Right kidney (tissue), 1 donor: Measurements from ENCODE around the gene MAFF.

Experiments
- DNase-seq: peaks from one replicate; pipeline ENCODE4 v3.0.0-alpha.2; 2016

Gene MAFF

DNA sequence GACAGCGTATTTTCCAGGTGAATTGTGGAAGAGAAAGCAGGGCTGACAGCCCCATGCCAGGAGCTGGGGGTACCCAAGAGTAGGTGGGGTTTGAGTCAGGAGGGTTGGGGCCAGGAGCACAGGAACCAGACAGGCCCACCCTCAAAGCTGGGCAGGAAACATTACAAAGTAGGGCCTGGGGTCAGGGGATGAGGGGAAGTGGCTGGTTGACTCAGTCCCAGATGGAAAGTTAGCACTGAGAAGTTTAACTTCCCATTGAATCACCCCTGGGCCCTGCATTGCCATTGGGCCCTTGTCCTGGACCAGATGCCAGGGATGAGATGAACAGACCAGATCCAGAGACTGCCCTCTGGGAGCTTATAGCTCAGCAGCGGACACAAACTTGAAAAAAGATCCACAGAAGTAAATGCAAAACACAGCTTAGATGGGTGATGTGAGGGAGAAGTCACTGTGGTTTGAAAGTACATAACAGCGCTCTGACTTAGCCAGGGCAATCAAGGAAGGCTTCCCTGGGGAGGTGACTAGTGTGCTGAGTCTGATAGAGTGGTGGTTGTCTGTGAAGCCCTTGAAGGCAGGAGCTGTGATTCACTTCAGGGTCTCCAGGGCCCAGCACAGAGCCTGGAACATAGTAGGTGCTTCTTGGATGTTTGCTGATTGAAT lies 2.2 kb downstream of the MAFF start:
- no peak for DNase-seq

DNA sequence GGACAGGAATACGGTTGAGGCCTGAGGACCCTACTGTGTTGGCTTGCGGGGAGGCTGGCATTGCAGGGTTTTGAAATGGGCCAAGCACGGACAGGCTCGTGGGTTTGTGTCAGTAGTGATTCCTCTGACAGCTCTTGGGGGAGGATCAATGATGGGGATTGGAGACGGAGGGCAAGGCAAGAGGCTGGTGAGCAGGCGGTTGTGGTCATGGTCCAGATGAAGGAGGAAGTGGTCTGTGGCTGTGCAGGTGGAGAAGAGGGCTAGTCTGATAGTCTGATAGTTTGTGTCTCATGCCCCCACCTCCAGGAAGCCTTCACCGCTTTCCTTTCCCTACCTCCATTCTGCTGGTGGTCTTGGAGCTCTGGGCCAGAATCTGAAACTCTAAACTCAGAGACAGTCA lies 3.0 kb downstream of the MAFF start:
- no peak for DNase-seq

DNA sequence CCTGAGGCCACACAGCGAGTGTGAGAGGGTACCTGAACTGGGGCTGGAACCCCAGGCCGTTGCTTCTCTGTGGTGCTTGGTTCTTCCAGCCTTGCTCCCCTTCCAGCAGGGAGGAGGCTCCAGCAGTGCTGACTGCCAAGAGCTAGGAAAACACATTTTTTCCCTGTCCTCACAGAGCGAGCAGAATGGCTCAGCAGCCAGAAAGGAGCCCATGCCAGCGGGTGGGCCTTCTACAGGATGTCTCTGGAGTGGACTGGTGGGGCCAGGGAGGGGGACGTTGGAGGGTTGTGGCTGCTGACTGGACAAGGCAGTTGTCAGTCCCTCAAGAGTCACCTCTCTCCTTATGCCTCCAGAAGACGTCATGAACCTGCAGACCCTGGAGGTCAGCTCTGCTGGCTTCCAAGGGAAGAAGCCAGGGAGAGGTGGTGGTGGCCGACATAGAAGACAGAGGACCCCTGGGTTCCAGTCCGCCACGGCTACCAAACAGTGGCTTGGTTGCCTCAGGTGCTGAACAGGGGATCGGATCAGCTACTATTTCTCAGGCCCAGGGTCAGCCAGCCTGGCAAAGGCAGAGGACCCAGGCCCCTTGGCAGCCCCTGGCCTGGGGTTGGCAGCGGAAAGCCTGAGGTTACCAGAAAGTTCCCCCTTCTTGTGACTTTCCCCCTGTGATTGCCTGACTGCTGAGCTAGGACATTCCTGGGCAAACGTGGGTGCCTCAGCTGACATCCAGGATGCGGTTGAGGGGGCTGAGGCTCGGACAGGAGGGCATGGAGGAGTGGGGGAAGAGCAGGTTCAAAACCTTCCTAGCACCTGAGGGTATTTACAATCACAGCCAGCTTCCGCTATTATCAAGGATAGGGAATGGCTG lies 3.7 kb downstream of the MAFF start:
- DNase-seq: no peak

GRCh38 chr22:38207898-38208432 lies 6.2 kb downstream of the MAFF start:
- no peak for DNase-seq

DNA sequence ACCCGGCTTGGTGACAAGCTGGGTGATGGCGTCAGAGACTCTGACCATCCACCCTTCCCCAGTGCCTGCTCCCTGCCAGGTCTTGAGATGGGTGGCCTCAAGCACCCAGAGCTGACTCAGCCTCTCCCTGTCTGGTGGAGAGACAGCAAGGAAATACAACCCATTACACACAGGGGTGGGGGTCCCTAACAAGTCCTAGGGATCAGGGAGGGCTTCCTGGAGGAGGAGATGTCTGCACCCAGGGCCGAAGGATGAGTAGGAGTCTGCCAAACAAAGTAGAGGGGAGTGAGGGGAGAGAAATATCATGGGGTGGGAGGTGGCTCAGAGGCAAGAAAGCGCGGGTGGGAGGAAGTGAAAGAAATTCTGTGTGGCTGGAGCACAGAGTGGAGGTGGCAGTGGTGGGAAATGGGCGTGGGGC lies 6.8 kb downstream of the MAFF start:
- DNase-seq: no peak

- DNase-seq: no peak
Measured at GRCh38 chr22:38211556-38211955, 9.8 kb downstream of the MAFF start.

DNA sequence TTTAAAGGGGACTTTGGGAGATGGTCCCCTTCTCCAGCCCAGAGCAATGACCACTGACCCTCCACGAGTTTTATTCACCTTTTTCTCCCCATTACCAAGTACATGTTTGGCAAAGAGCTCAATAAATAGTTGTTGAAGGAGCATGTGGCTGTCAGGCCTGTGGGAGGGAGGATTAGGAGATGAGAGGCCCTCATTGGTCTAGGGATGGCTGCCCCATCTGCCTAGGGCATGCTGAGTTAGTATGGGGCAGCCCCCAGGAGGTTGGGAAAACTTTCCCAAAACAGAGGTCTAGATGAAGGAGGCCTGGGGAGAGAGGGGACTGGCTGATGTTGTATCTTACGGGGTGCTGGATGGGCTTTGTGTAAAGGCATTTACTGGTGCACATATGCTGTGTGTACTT lies 10.6 kb downstream of the MAFF start:
- DNase-seq: no peak

DNA sequence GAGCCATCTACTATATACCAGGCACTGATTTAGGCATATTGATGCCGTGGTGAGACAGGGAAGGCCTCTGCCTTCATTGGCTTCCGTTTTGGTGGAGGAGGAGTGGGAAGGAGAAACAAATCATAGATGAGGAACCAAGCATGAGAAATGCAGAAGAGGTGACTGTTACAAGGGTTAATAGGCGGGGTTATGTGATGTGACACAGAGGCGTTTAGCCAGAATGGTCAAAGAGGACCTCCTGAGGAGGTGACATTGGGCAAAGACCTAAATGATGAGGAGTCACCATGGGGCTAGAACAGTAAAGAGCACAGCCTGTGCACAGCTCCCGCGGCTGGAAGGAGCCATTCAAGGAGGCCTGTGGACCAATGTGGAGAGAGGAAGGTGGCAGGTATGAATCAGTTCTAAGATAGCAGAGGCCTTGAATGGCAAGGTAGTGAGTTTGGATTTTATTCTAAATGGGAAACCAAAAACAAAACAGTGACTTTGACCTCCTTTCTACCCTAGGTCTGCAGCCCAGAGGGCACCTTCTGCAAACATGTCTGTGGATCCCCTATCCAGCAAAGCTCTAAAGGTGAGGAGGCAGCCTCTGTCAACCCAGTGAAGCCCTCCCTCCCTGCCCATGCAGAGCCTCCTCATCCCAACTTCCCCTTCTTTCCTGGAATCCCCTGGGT lies 11.7 kb downstream of the MAFF start:
- DNase-seq: no peak

DNA sequence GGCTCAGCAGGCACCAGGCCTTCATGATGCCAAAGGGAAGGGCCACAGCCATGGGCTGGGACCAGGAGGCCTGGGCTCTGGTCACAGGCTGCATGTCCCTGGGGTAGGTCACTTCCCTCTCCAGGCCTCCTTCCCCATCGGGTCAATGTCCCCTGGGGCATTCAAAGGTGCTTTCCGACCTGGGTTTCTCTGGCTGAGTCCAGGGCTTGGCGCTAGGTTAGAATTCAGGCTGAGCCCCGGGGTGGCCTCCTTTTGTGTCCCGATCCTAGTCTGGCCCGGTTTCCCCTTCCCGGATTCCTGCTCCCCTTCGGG lies 12.2 kb downstream of the MAFF start:
- DNase-seq: no peak

- DNase-seq: peak; percentile 71
Measured at GRCh38 chr22:38214302-38215056, 12.7 kb downstream of the MAFF start.

DNA sequence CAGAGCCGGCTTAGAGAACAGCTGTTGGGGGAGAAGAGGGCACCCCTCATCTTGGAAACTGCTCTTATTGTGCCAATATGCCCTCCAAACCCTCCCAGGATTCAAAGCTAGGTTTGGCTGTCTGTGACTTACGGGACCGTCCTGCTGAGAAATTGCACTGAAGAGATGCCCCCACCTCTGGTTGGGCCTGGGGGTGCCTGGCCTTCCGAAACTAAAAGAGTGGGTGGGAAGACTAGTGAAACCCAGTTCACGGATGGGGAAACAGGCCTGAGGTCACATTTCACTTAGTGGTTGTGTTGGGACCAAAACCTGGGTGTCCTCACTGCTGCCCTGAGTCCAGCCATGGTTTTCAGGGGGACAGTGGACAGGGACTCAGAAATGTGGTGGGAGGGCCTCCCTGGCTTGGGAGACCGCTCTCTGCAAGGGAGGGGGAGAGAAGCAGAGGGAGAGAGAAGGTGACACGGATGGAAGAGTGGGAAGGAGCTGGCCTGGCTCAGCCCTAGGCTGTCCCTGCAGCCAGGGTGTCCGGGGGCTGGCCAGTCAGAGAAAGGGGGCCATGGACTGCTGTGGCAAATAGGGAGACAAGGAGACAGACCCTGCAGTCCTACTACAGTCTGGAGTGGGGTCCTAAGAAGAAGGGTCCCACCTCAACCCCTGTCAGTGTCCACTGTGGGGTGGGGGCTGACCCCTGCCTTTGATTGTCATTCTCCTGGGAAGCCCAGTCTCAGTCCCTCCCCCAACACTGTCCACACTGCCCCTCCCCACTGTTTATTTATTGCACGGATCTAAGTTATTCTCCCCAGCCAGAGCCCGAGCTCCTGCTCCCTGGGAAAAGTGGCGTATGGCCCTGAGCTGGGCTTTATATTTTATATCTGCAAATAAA lies 13.6 kb downstream of the MAFF start:
- peak; percentile 31 for DNase-seq

- peak; percentile 53 for DNase-seq
Measured at GRCh38 chr22:38218661-38219622, 17.1 kb downstream of the MAFF start.

DNA sequence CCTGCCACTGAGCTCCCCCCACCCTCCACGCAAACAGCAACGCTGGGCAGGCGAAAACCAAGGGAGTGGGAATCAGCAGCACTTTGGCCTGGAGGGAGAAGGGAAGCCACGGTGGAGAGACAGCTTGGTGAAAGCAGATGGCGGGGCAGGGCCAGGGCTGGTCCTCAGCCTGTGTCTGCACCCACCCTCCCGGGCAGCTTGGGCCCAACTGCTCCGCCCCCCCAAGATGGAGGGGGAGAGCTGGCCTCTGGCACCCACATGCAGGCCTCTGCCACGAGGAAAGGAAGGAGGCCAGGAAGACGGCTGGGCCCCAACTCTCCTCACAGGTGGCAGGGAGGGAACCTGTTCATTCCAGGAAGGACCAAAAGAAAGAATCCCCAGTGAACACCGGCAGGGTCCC lies 17.8 kb downstream of the MAFF start:
- peak; percentile 33 for DNase-seq

- no peak for DNase-seq
Measured at GRCh38 chr22:38220163-38220562, 18.4 kb downstream of the MAFF start.

GRCh38 chr22:38220653-38221386 lies 19.0 kb downstream of the MAFF start:
- DNase-seq: no peak

DNA sequence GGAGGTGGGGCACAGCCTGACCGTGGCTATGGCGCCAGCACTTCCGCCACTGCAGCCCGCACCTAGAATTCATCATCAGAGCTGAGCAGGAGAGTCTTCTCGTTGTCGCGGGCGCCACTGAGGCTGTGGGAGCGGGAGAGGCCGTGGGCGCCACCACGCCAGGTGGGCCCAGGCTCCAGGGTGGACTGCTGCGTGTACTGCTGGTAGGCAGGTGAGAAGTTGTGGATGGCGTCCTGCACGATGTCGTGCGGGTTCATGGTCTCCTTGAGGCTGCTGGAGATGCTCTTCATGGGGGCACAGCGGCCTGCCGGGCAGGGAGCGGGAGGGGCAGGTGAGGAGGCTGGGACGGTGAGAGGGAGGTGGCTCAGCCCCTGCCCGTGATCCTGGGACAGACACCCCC lies 19.6 kb downstream of the MAFF start:
- no peak for DNase-seq

GRCh38 chr22:38221908-38222796 lies 20.4 kb downstream of the MAFF start:
- no peak for DNase-seq

DNA sequence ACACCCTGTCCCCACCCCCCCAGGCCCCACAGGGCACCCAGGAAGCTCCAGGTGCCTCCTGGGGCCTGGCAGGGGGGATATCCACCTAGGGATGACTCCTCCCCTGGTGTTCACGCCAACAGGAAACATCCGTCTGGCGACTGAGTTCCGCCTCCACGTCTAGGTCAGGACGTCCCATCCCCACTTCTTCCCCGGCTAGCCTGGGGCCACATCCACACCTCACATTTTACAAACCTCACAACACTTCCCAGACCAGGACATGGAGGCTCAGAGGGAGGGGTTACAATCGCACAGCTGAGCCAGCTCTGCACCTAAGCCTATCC lies 21.0 kb downstream of the MAFF start:
- DNase-seq: no peak
